Gastroesophageal sphincter (tissue), 4 donors: ENCODE measurements around the gene ZNF280D. TPM values are rescaled to one million over a fixed set of nuclear protein-coding genes. Genes with fewer than 3 reads are reported as not detected.

Experiments
- ATAC-seq: fragments of 150-250 bp; one replicate; pipeline ENCODE4 v1.9.1; 2016; ENCODE audit warnings: mild to moderate bottlenecking, moderate library complexity
- H3K27ac ChIP-seq, 4 donors: fragments of 200-600 bp; sonication (generic) in 3 of 4; 1 replicate in 3 of 4; 2 replicates in 1 of 4; pipeline ENCODE4 v1.5.1; 2016 to 2019
- H3K27me3 ChIP-seq: fragments of 200-600 bp; sonication (generic); one replicate; pipeline ENCODE4 v1.5.1; 2019
- H3K36me3 ChIP-seq, 2 donors: fragments of 200-600 bp; sonication (generic); one replicate each; pipeline ENCODE4 v1.5.1; 2019; ENCODE audit warnings: control low read depth in 1 of 2
- H3K4me1 ChIP-seq, 3 donors: fragments of 200-600 bp; sonication (generic); 1 replicate in 2 of 3; 2 replicates in 1 of 3; pipeline ENCODE4 v1.5.1; 2016 to 2019; ENCODE audit warnings: control low read depth in 2 of 3
- H3K4me3 ChIP-seq, 2 donors: fragments of 200-600 bp; sonication (generic); one replicate each; pipeline ENCODE4 v1.5.1; 2019; ENCODE audit warnings: mild to moderate bottlenecking in 1 of 2, moderate library complexity in 1 of 2
- H3K9me3 ChIP-seq, 3 donors: fragments of 200-600 bp; sonication (generic); one replicate each; pipeline ENCODE4 v1.5.1; 2017 to 2019; ENCODE audit warnings: control low read depth in 2 of 3
- CTCF ChIP-seq, 4 experiments: fragments of 200-600 bp in 2 of 4; fragments of 450-650 bp in 2 of 4; sonication (generic) in 1 of 4; IDR thresholded peaks; one replicate each; pipeline ENCODE4 v1.5.1; 2017 to 2019; ENCODE audit warnings: antibody characterized with exemption in 4 of 4, mild to moderate bottlenecking in 2 of 4, moderate library complexity in 2 of 4
- EP300 ChIP-seq: sonication (generic); formaldehyde crosslinking; IDR thresholded peaks from one replicate; pipeline ENCODE4 v1.6.1; 2017; ENCODE audit warnings: antibody characterized with exemption, mild to moderate bottlenecking
- POLR2A ChIP-seq, 2 donors: fragments of 450-650 bp; IDR thresholded peaks; one replicate each; pipeline ENCODE4 v1.6.1; 2017; ENCODE audit warnings: antibody characterized with exemption in 2 of 2, mild to moderate bottlenecking in 2 of 2, moderate library complexity in 1 of 2
- POLR2AphosphoS5 ChIP-seq: sonication (generic); formaldehyde crosslinking; IDR thresholded peaks from one replicate; pipeline ENCODE4 v1.6.1; 2017; ENCODE audit warnings: antibody characterized with exemption
- WGBS, 2 donors: methylation state at CpG; one replicate each; pipeline ENCODE4 v1.1.5; 2018; ENCODE audit warnings: low coverage in 1 of 2; 5-methylcytosine and 5-hydroxymethylcytosine counted together
- total RNA-seq, 4 donors: library from RNA; depleted of rRNA; stranded (reverse); fragments of >200 nt; gene quantifications; one replicate each; pipeline ENCODE4 v1.1.0, GENCODE V29; 2016

Gene ZNF280D
- total RNA-seq, 4 donors from 2014 or later = 51.3 to 139 (median 69.1) TPM

- Histone ChIP-seq H3K27me3 (no peaks in the 10 kb centered on the region), H3K27ac (peak overlapping the region in 3 of 4 donors; percentile 35 to 68 (median 39)), H3K9me3 (no peaks in the 10 kb centered on the region), H3K4me1 (peaks cover 0 to 16% (median 4%) of the 10 kb centered on the region in 3 donors), H3K4me3 (no peak overlapping the region), H3K36me3 (peaks cover 0 to 7% of the 10 kb centered on the region in 2 donors)
- no peak for ATAC-seq
- TF ChIP-seq CTCF (IDR thresholded peaks at IDR 0.05) (no peak), POLR2AphosphoS5 (no peak), POLR2A (IDR thresholded peaks at IDR 0.05) (no peak), EP300 (no peak)
These were observed 80.2 kb downstream of the ZNF280D start for GRCh38 chr15:56653107-56653506.

GRCh38 chr15:56648311-56648710 is 85.0 kb downstream of the ZNF280D start:
- H3K27ac ChIP-seq = no peak overlapping the region
- peaks cover 0 to 17% (median 4%) of the 10 kb centered on the region in 3 donors for H3K4me1 ChIP-seq
- H3K36me3 ChIP-seq = peaks cover 0 to 11% of the 10 kb centered on the region in 2 donors
- no peak for TF ChIP-seq EP300
- TF ChIP-seq POLR2AphosphoS5 = no peak
- no peak for TF ChIP-seq POLR2A (IDR thresholded peaks at IDR 0.05)
- no peak for TF ChIP-seq CTCF (IDR thresholded peaks at IDR 0.05)
- no peaks in the 10 kb centered on the region for H3K9me3 ChIP-seq
- H3K4me3 ChIP-seq = no peak overlapping the region
- 100% methylated on average over 1 to 2 of the region's 2 CpGs for WGBS, 2 donors
- no peak for ATAC-seq
- H3K27me3 ChIP-seq = no peaks in the 10 kb centered on the region

GRCh38 chr15:56640549-56640948 is 92.8 kb downstream of the ZNF280D start:
- 68 to 84% methylated on average over 2 of the region's 2 CpGs for WGBS, 2 donors
- H3K4me3 ChIP-seq = no peak overlapping the region
- TF ChIP-seq EP300 (no peak), POLR2AphosphoS5 (no peak), POLR2A (IDR thresholded peaks at IDR 0.05) (no peak), CTCF (IDR thresholded peaks at IDR 0.05) (no peak)

GRCh38 chr15:56640127-56640526 is 93.2 kb downstream of the ZNF280D start:
- no peak for TF ChIP-seq POLR2AphosphoS5
- no peak for TF ChIP-seq CTCF (IDR thresholded peaks at IDR 0.05)
- no peak for TF ChIP-seq POLR2A (IDR thresholded peaks at IDR 0.05)
- TF ChIP-seq EP300 = no peak
- H3K27me3 ChIP-seq = no peaks in the 10 kb centered on the region
- H3K9me3 ChIP-seq = no peaks in the 10 kb centered on the region
- no peak for ATAC-seq
- no peaks in the 10 kb centered on the region for H3K36me3 ChIP-seq
- H3K27ac ChIP-seq = no peak overlapping the region
- no peak overlapping the region for H3K4me3 ChIP-seq
- peaks cover 0 to 9% (median 0%) of the 10 kb centered on the region in 3 donors for H3K4me1 ChIP-seq

More at GRCh38 chr15:56640549-56640948, 92.8 kb downstream of the ZNF280D start:
- no peak for ATAC-seq
- H3K36me3 ChIP-seq = peaks cover 0 to 3% of the 10 kb centered on the region in 2 donors
- peaks cover 0 to 9% (median 0%) of the 10 kb centered on the region in 3 donors for H3K4me1 ChIP-seq
- H3K27ac ChIP-seq = no peak overlapping the region
- H3K27me3 ChIP-seq = no peaks in the 10 kb centered on the region
- no peaks in the 10 kb centered on the region for H3K9me3 ChIP-seq

- TF ChIP-seq EP300 = no peak
- TF ChIP-seq POLR2A (IDR thresholded peaks at IDR 0.05) = no peak
- no peak for TF ChIP-seq CTCF (IDR thresholded peaks at IDR 0.05)
- no peak for TF ChIP-seq POLR2AphosphoS5
- Histone ChIP-seq H3K4me3 (no peak overlapping the region), H3K4me1 (peaks cover 0 to 9% (median 0%) of the 10 kb centered on the region in 3 donors), H3K27me3 (no peaks in the 10 kb centered on the region), H3K36me3 (no peaks in the 10 kb centered on the region), H3K27ac (no peak overlapping the region), H3K9me3 (no peaks in the 10 kb centered on the region)
- no peak for ATAC-seq
- WGBS, 2 donors = 78 to 86% methylated on average over 3 to 4 of the region's 4 CpGs
These were observed 93.7 kb downstream of the ZNF280D start for GRCh38 chr15:56639631-56640030.
